Measurements from ENCODE around the gene MRPL55.

DNA sequence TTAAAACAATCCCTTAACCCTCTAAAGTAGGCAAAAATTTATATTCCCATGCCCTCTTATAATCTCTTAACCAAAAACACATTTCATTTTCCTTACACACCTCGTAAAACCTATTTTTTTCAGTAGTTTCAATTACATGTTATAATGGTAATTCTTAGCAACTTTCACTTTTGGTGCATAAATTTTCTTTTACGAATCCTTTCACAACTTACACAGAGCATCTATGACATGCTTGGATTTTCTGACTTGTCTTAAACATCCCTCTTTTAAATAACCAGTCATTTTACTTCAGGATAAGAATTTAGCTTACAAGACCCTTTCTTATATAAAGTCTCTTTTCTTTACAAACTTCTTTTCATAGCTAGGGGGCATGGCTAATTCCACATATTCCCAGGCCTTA, 8.9 kb upstream of the MRPL55 start:
- no peak for TF ChIP-seq CTCF (IDR thresholded peaks at IDR 0.05)
- TF ChIP-seq POLR2A (IDR thresholded peaks at IDR 0.05): no peak
- no peak for TF ChIP-seq EP300 (IDR thresholded peaks at IDR 0.05)

Measured in tibial nerve (tissue), 4 donors.